ENCODE measurements around the gene EPHB1.
"Not testable (repeated sequence)": the region's sequence is repeated elsewhere in the genome, so short reads cannot be mapped to it uniquely, and the experiment has no call there.

EPHB1 gene

GRCh38 chr3:135229018-135229495 is 434.0 kb downstream of the EPHB1 start:
- DNase-seq, result no peak

- no peak for DNase-seq
These were observed 436.7 kb downstream of the EPHB1 start for GRCh38 chr3:135231737-135232136.

- no peak for DNase-seq
These were observed 437.2 kb downstream of the EPHB1 start for GRCh38 chr3:135232226-135232625.

GRCh38 chr3:135233476-135233875 is 438.4 kb downstream of the EPHB1 start:
- not testable (repeated sequence) for DNase-seq

- DNase-seq, result no peak
These were observed 440.5 kb downstream of the EPHB1 start for GRCh38 chr3:135235541-135235940.

- no peak for DNase-seq
These were observed 442.5 kb downstream of the EPHB1 start for GRCh38 chr3:135237371-135238143.

GRCh38 chr3:135238236-135238830 is 443.3 kb downstream of the EPHB1 start:
- no peak for DNase-seq

GRCh38 chr3:135238871-135239614 is 444.0 kb downstream of the EPHB1 start:
- no peak for DNase-seq

- DNase-seq, result no peak
These were observed 444.5 kb downstream of the EPHB1 start for GRCh38 chr3:135239615-135239884.

- DNase-seq, result no peak
These were observed 445.4 kb downstream of the EPHB1 start for GRCh38 chr3:135240426-135240825.

- DNase-seq, result no peak
These were observed 447.2 kb downstream of the EPHB1 start for GRCh38 chr3:135242285-135242684.

GRCh38 chr3:135243616-135244015 is 448.6 kb downstream of the EPHB1 start:
- DNase-seq, result no peak

GRCh38 chr3:135246027-135246426 is 451.0 kb downstream of the EPHB1 start:
- no peak for DNase-seq

GRCh38 chr3:135248213-135248612 is 453.2 kb downstream of the EPHB1 start:
- DNase-seq, result no peak

- DNase-seq, result no peak
These were observed 454.1 kb downstream of the EPHB1 start for GRCh38 chr3:135249186-135249585.

GRCh38 chr3:135258916-135259315 is 463.9 kb downstream of the EPHB1 start:
- DNase-seq, result no peak

GRCh38 chr3:135260025-135260424 is 465.0 kb downstream of the EPHB1 start:
- DNase-seq, result no peak

- DNase-seq, result no peak
These were observed 466.2 kb downstream of the EPHB1 start for GRCh38 chr3:135261214-135261775.

- no peak for DNase-seq
These were observed 466.9 kb downstream of the EPHB1 start for GRCh38 chr3:135261916-135262315.

GRCh38 chr3:135262441-135262840 is 467.4 kb downstream of the EPHB1 start:
- no peak for DNase-seq

GRCh38 chr3:135263331-135263730 is 468.3 kb downstream of the EPHB1 start:
- no peak for DNase-seq

GRCh38 chr3:135267487-135267886 is 472.4 kb downstream of the EPHB1 start:
- no peak for DNase-seq

GRCh38 chr3:135268941-135269532 is 474.0 kb downstream of the EPHB1 start:
- no peak for DNase-seq

All from activated gamma-delta T cell (primary cell).